Measurements from ENCODE around the gene SLC26A1. TPM values are rescaled to one million over a fixed set of nuclear protein-coding genes. Genes with fewer than 3 reads are reported as not detected.
"Not testable (repeated sequence)": the region's sequence is repeated elsewhere in the genome, so short reads cannot be mapped to it uniquely, and the experiment has no call there.

SLC26A1 gene
- total RNA-seq, 1 experiment from 2014 or later: 0.03 TPM

- Histone ChIP-seq H3K27me3 (ENCODE audit: control insufficient read depth, insufficient read depth, low read length) (peaks cover 41% of the 10 kb centered on the region), H3K36me3 (replicated peaks; ENCODE audit: control insufficient read depth, insufficient read depth, low read length) (no peaks in the 10 kb centered on the region), H3K4me3 (ENCODE audit: insufficient read depth, low read depth, low read length) (peak overlapping the region; percentile 32; the same call in 1 of the 2 replicates)
- DNase-seq: peak; percentile 88
These were observed 9.5 kb upstream of the SLC26A1 start for GRCh38 chr4:1002631-1003251.

GRCh38 chr4:1002131-1002630, 9.0 kb upstream of the SLC26A1 start:
- peak; percentile 87 for DNase-seq
- Histone ChIP-seq H3K4me3 (ENCODE audit: insufficient read depth, low read depth, low read length) (peak overlapping the region; percentile 32; the same call in 1 of the 2 replicates), H3K36me3 (replicated peaks; ENCODE audit: control insufficient read depth, insufficient read depth, low read length) (no peaks in the 10 kb centered on the region), H3K27me3 (ENCODE audit: control insufficient read depth, insufficient read depth, low read length) (peaks cover 46% of the 10 kb centered on the region)

- DNase-seq: peak; percentile 80
- H3K36me3 ChIP-seq (replicated peaks; ENCODE audit: control insufficient read depth, insufficient read depth, low read length): no peaks in the 10 kb centered on the region
- peak overlapping the region; percentile 32; the same call in 1 of the 2 replicates for H3K4me3 ChIP-seq (ENCODE audit: insufficient read depth, low read depth, low read length)
- H3K27me3 ChIP-seq (ENCODE audit: control insufficient read depth, insufficient read depth, low read length): peaks cover 48% of the 10 kb centered on the region
These were observed 8.4 kb upstream of the SLC26A1 start for GRCh38 chr4:1001561-1002130.

GRCh38 chr4:1000686-1001260, 7.6 kb upstream of the SLC26A1 start:
- Histone ChIP-seq H3K27me3 (ENCODE audit: control insufficient read depth, insufficient read depth, low read length) (peaks cover 53% of the 10 kb centered on the region), H3K36me3 (replicated peaks; ENCODE audit: control insufficient read depth, insufficient read depth, low read length) (no peaks in the 10 kb centered on the region), H3K4me3 (ENCODE audit: insufficient read depth, low read depth, low read length) (no peak overlapping the region)
- DNase-seq: no peak

- no peak for DNase-seq
- H3K27me3 ChIP-seq (ENCODE audit: control insufficient read depth, insufficient read depth, low read length): peaks cover 52% of the 10 kb centered on the region
- H3K36me3 ChIP-seq (replicated peaks; ENCODE audit: control insufficient read depth, insufficient read depth, low read length): no peaks in the 10 kb centered on the region
- H3K4me3 ChIP-seq (ENCODE audit: insufficient read depth, low read depth, low read length): no peak overlapping the region
These were observed 6.8 kb upstream of the SLC26A1 start for GRCh38 chr4:999882-1000425.

GRCh38 chr4:999240-999863, 6.1 kb upstream of the SLC26A1 start:
- H3K36me3 ChIP-seq (replicated peaks; ENCODE audit: control insufficient read depth, insufficient read depth, low read length); DNase-seq; H3K4me3 ChIP-seq (ENCODE audit: insufficient read depth, low read depth, low read length): not testable (repeated sequence)
- peaks cover 52% of the 10 kb centered on the region for H3K27me3 ChIP-seq (ENCODE audit: control insufficient read depth, insufficient read depth, low read length)

GRCh38 chr4:998096-998691, 5.0 kb upstream of the SLC26A1 start:
- Histone ChIP-seq H3K27me3 (ENCODE audit: control insufficient read depth, insufficient read depth, low read length) (peaks cover 43% of the 10 kb centered on the region), H3K4me3 (ENCODE audit: insufficient read depth, low read depth, low read length) (no peak overlapping the region), H3K36me3 (replicated peaks; ENCODE audit: control insufficient read depth, insufficient read depth, low read length) (no peaks in the 10 kb centered on the region)
- no peak for DNase-seq

GRCh38 chr4:997375-998071, 4.3 kb upstream of the SLC26A1 start:
- peak overlapping the region; percentile 30 for H3K4me3 ChIP-seq (ENCODE audit: insufficient read depth, low read depth, low read length)
- DNase-seq: peak; percentile 92
- peaks cover 38% of the 10 kb centered on the region for H3K27me3 ChIP-seq (ENCODE audit: control insufficient read depth, insufficient read depth, low read length)
- no peaks in the 10 kb centered on the region for H3K36me3 ChIP-seq (replicated peaks; ENCODE audit: control insufficient read depth, insufficient read depth, low read length)

- H3K27me3 ChIP-seq (ENCODE audit: control insufficient read depth, insufficient read depth, low read length): peaks cover 33% of the 10 kb centered on the region
- no peaks in the 10 kb centered on the region for H3K36me3 ChIP-seq (replicated peaks; ENCODE audit: control insufficient read depth, insufficient read depth, low read length)
- no peak for DNase-seq
- peak overlapping the region; percentile 1; the same call in 1 of the 2 replicates for H3K4me3 ChIP-seq (ENCODE audit: insufficient read depth, low read depth, low read length)
These were observed 3.8 kb upstream of the SLC26A1 start for GRCh38 chr4:996997-997374.

GRCh38 chr4:996030-996996, 3.1 kb upstream of the SLC26A1 start:
- H3K4me3 ChIP-seq (ENCODE audit: insufficient read depth, low read depth, low read length): no peak overlapping the region
- peaks cover 27% of the 10 kb centered on the region for H3K27me3 ChIP-seq (ENCODE audit: control insufficient read depth, insufficient read depth, low read length)
- no peak for DNase-seq
- H3K36me3 ChIP-seq (replicated peaks; ENCODE audit: control insufficient read depth, insufficient read depth, low read length): no peaks in the 10 kb centered on the region

GRCh38 chr4:995311-996026, 2.3 kb upstream of the SLC26A1 start:
- no peak for DNase-seq
- no peaks in the 10 kb centered on the region for H3K36me3 ChIP-seq (replicated peaks; ENCODE audit: control insufficient read depth, insufficient read depth, low read length)
- H3K4me3 ChIP-seq (ENCODE audit: insufficient read depth, low read depth, low read length): no peak overlapping the region
- H3K27me3 ChIP-seq (ENCODE audit: control insufficient read depth, insufficient read depth, low read length): peaks cover 25% of the 10 kb centered on the region

- DNase-seq: no peak
- Histone ChIP-seq H3K4me3 (ENCODE audit: insufficient read depth, low read depth, low read length) (no peak overlapping the region), H3K27me3 (ENCODE audit: control insufficient read depth, insufficient read depth, low read length) (peaks cover 11% of the 10 kb centered on the region), H3K36me3 (replicated peaks; ENCODE audit: control insufficient read depth, insufficient read depth, low read length) (no peaks in the 10 kb centered on the region)
These were observed 700 bp downstream of the SLC26A1 start for GRCh38 chr4:992297-993110.
